Transverse colon (tissue), 4 donors: ENCODE measurements around the gene MAN2B1. TPM values are rescaled to one million over a fixed set of nuclear protein-coding genes. Genes with fewer than 3 reads are reported as not detected.
"Not testable (repeated sequence)": the region's sequence is repeated elsewhere in the genome, so short reads cannot be mapped to it uniquely, and the experiment has no call there.

Experiments used
- DNase-seq: peaks from one replicate; pipeline ENCODE4 v3.0.0-alpha.2; 2019
- H3K27ac ChIP-seq, 4 donors: fragments of 200-600 bp; sonication (generic); 2 replicates each; pipeline ENCODE4 v1.5.1; 2016 to 2018; ENCODE audit warnings: inconsistent platforms in 4 of 4
- H3K27me3 ChIP-seq: fragments of 200-600 bp; sonication (generic); 2 replicates; pipeline ENCODE4 v1.5.1; 2017; ENCODE audit warnings: inconsistent platforms
- H3K36me3 ChIP-seq, 4 donors: fragments of 200-600 bp; sonication (generic); 2 replicates each; pipeline ENCODE4 v1.5.1; 2017 to 2019; ENCODE audit warnings: inconsistent platforms in 4 of 4
- H3K4me1 ChIP-seq, 4 donors: fragments of 200-600 bp; sonication (generic); 2 replicates each; pipeline ENCODE4 v1.5.1; 2017 to 2020; ENCODE audit warnings: inconsistent platforms in 4 of 4
- H3K4me3 ChIP-seq, 4 donors: fragments of 200-600 bp; sonication (generic); 1 replicate in 1 of 4; 2 replicates in 3 of 4; pipeline versions ENCODE4 v1.5.1 to v1.6.1; 2017 to 2019; ENCODE audit warnings: inconsistent platforms in 4 of 4
- H3K9me3 ChIP-seq, 2 donors: fragments of 200-600 bp; sonication (generic); 2 replicates each; pipeline ENCODE4 v1.5.1; 2017 to 2019; ENCODE audit warnings: inconsistent platforms in 2 of 2
- EP300 ChIP-seq: sonication (generic); formaldehyde crosslinking; IDR thresholded peaks from one replicate; pipeline ENCODE4 v1.6.1; 2017; ENCODE audit warnings: antibody characterized with exemption, low read depth
- POLR2A ChIP-seq: fragments of 450-650 bp; IDR thresholded peaks from one replicate; pipeline ENCODE4 v1.6.1; 2016; ENCODE audit warnings: antibody characterized with exemption, mild to moderate bottlenecking, moderate library complexity
- POLR2AphosphoS5 ChIP-seq, 3 donors: sonication (generic); formaldehyde crosslinking; IDR thresholded peaks; one replicate each; pipeline ENCODE4 v1.6.1; 2016; ENCODE audit warnings: antibody characterized with exemption in 3 of 3
- WGBS, 2 donors: methylation state at CpG; one replicate each; pipeline ENCODE4 v1.1.5; 2018; ENCODE audit warnings: low coverage in 1 of 2; 5-methylcytosine and 5-hydroxymethylcytosine counted together
- in situ Hi-C, 4 donors: fragments of 200-750 bp; cut with MboI; loops; one replicate each; pipeline versions ENCODE4 v1.15.0 to v1.15.1; 2017; ENCODE audit warnings: low sequenced_read_pairs in 3 of 4, low pct_ligation_motif_present in 1 of 4, low pct_unique_long_range_greater_than_20kb in 1 of 4
- intact Hi-C: fragments of 100-400 bp; cut with DNase I; formaldehyde crosslinking; loops from one replicate; pipeline ENCODE4 v1.15.1; 2023; ENCODE audit warnings: low total_unique reads
- total RNA-seq, 4 donors: library from RNA; depleted of rRNA; stranded (reverse); fragments of >200 nt; gene quantifications; one replicate each; pipeline ENCODE4 v1.1.0, GENCODE V29; 2016
- TF ChIP-seq, protein P1 (sequence below), 5 experiments: fragments of 200-600 bp in 3 of 5; fragments of 450-650 bp in 2 of 5; sonication (generic) in 3 of 5; IDR thresholded peaks; 1 replicate in 2 of 5; 2 replicates in 3 of 5; pipeline ENCODE4 v1.5.1; 2016 to 2017; ENCODE audit warnings: antibody characterized with exemption in 5 of 5, inconsistent platforms in 3 of 5, mild to moderate bottlenecking in 2 of 5, moderate library complexity in 1 of 5

The MAN2B1 gene
- total RNA-seq, 4 donors from 2014 or later, result 52.4 to 272 (median 70.1) TPM

DNA sequence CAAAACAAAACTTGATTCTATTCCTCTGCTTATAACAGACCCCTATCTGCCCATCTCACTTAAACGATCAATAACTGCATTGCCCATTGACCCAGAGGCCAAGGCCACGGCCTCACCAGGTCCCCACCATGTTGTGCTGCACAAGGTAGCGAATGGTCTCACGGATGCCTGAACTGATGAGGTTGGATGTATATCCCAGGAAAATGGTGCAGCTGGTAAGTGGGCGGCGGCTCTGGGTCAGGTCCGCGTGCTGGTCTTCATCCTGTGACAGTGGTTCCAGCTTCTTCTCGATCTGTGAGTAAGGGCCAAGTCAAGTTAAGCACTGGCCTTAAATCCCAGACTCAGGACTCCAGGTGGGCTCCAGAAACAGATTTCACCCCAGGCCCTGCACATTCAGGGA lies 13.5 kb upstream of the MAN2B1 start:
- no peak overlapping the region for H3K27ac ChIP-seq
- TF ChIP-seq POLR2A, result no peak
- no peak for TF ChIP-seq POLR2AphosphoS5 (IDR thresholded peaks at IDR 0.05)
- TF ChIP-seq, protein P1, sequence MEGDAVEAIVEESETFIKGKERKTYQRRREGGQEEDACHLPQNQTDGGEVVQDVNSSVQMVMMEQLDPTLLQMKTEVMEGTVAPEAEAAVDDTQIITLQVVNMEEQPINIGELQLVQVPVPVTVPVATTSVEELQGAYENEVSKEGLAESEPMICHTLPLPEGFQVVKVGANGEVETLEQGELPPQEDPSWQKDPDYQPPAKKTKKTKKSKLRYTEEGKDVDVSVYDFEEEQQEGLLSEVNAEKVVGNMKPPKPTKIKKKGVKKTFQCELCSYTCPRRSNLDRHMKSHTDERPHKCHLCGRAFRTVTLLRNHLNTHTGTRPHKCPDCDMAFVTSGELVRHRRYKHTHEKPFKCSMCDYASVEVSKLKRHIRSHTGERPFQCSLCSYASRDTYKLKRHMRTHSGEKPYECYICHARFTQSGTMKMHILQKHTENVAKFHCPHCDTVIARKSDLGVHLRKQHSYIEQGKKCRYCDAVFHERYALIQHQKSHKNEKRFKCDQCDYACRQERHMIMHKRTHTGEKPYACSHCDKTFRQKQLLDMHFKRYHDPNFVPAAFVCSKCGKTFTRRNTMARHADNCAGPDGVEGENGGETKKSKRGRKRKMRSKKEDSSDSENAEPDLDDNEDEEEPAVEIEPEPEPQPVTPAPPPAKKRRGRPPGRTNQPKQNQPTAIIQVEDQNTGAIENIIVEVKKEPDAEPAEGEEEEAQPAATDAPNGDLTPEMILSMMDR (IDR thresholded peaks at IDR 0.05), result no peak
- TF ChIP-seq EP300, result no peak
- H3K27me3 ChIP-seq, result no peaks in the 10 kb centered on the region
- intact Hi-C loops, result no loop called here
- H3K9me3 ChIP-seq, result no peaks in the 10 kb centered on the region
- H3K4me3 ChIP-seq, result no peak overlapping the region
- peaks cover 7 to 18% (median 10%) of the 10 kb centered on the region in 4 donors for H3K4me1 ChIP-seq
- in situ Hi-C loops, result no loop called here
- DNase-seq, result no peak
- WGBS, 2 donors, result 97% methylated on average over 9 of the region's 9 CpGs; no CpG with 5 or more reads in 1 of the 2 donors
- H3K36me3 ChIP-seq, result peaks cover 0 to 33% (median 14%) of the 10 kb centered on the region in 4 donors

DNA sequence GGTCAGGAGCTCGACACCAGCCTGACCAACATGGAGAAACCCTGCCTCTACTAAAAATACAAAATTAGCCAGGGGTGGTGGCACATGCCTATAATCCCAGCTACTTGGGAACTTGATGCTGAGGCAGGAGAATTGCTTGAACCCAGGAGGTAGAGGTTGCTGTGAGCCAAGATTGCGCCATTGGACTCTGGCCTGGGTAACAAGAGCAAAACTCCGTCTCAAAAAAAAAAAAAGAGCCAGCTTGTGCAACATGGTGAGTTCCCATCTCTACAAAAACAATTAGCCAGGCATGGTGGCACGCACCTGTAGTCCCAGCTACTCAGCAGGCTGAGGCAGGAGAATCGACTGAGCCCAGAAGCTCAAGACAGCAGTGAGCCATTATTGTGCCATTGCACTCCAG lies 11.5 kb upstream of the MAN2B1 start:
- intact Hi-C loops (loop anchor here (10.0 kb wide), 1 partner anchor 103 kb away; no protein-coding TSS in a partner anchor), in situ Hi-C loops (loop anchor here in 3 of 4 donors (10.0 kb wide), 1 partner anchor 113 kb away; no protein-coding TSS in a partner anchor)
- not testable (repeated sequence) for H3K9me3 ChIP-seq

DNA sequence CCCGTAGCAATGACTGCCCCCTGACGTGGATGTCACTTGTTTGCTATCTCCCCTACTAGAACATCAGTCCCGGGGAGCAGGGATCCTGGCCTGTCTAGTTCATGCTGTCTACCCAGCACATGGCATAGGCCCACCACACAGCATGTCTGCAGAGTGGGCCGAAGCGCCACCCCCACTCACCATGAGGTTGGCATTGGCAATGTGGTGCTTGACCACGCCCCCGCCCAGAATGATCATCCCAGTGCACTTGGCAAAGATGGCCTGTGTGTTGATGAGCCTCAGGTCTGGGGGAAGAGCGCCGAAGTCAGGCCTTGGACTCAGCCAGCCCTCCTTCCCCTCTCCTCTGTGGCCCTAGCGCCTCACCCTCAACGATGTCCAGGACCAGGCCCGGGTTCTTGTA lies 10.4 kb upstream of the MAN2B1 start:
- in situ Hi-C loops (loop anchor here in 3 of 4 donors (10.0 kb wide), 1 partner anchor 112 kb away; no protein-coding TSS in a partner anchor), intact Hi-C loops (loop anchor here (10.0 kb wide), 1 partner anchor 102 kb away; no protein-coding TSS in a partner anchor)
- H3K4me1 ChIP-seq, result peaks cover 5 to 14% (median 7%) of the 10 kb centered on the region in 4 donors
- no peak overlapping the region for H3K27ac ChIP-seq
- H3K4me3 ChIP-seq, result no peak overlapping the region
- H3K9me3 ChIP-seq, result no peaks in the 10 kb centered on the region
- TF ChIP-seq POLR2AphosphoS5 (IDR thresholded peaks at IDR 0.05), result no peak
- no peak for TF ChIP-seq EP300
- TF ChIP-seq, protein P1 (IDR thresholded peaks at IDR 0.05), result no peak
- no peak for TF ChIP-seq POLR2A
- no peak for DNase-seq
- peaks cover 0 to 42% (median 20%) of the 10 kb centered on the region in 4 donors for H3K36me3 ChIP-seq
- no peaks in the 10 kb centered on the region for H3K27me3 ChIP-seq
- 94% methylated on average over 12 of the region's 12 CpGs; no CpG with 5 or more reads in 1 of the 2 donors for WGBS, 2 donors

More for the DNA sequence above, 11.5 kb upstream of the MAN2B1 start:
- peaks cover 7 to 18% (median 10%) of the 10 kb centered on the region in 4 donors for H3K4me1 ChIP-seq
- H3K36me3 ChIP-seq, result peaks cover 0 to 42% (median 20%) of the 10 kb centered on the region in 4 donors
- 92 to 100% methylated on average over 2 to 5 of the region's 5 CpGs for WGBS, 2 donors
- not testable (repeated sequence) for H3K27me3 ChIP-seq, H3K4me3 ChIP-seq, DNase-seq, H3K27ac ChIP-seq

DNA sequence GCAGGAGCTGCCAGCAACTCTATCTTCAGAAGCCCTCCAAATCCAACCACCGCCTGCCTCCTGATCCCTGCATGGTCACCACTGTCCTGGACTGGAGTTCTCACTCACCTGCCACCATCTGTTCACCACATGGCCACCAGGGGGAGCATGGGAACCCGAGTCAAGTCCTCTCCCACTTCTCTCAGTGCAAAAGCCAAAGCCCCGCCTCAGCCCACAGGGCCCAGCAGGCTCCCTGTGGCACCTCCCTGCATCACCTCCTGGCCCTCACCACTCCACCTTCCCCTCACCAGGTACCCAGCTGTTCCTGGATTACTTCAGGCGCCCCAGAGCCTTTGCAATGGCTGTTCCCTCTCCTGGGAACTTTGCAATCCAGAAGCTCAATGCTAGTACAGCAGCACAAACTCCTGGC lies 9.8 kb upstream of the MAN2B1 start:
- H3K27me3 ChIP-seq, result no peaks in the 10 kb centered on the region
- H3K4me3 ChIP-seq, result no peak overlapping the region
- H3K27ac ChIP-seq, result peak overlapping the region in 1 of 4 donors; percentile 3
- in situ Hi-C loops, result loop anchor here in 3 of 4 donors (10.0 kb wide), 1 partner anchor 112 kb away; no protein-coding TSS in a partner anchor
- WGBS, 2 donors, result 16% methylated on average over 4 of the region's 4 CpGs; no CpG with 5 or more reads in 1 of the 2 donors
- no peak for TF ChIP-seq EP300
- TF ChIP-seq, protein P1 (IDR thresholded peaks at IDR 0.05), result peak; percentile 81 to 90 (median 88)
- peaks cover 0 to 42% (median 20%) of the 10 kb centered on the region in 4 donors for H3K36me3 ChIP-seq
- intact Hi-C loops, result loop anchor here (10.0 kb wide), 1 partner anchor 102 kb away; no protein-coding TSS in a partner anchor
- H3K9me3 ChIP-seq, result no peaks in the 10 kb centered on the region
- H3K4me1 ChIP-seq, result peaks cover 5 to 17% (median 7%) of the 10 kb centered on the region in 4 donors
- DNase-seq, result peak; percentile 86
